ENCODE results near the gene ENTR1.
A peak's percentile ranks its signal among the peaks of the same experiment; 100 is the strongest.
"Not testable (repeated sequence)": the region's sequence is repeated elsewhere in the genome, so short reads cannot be mapped to it uniquely, and the experiment has no call there.

Gene ENTR1

DNA sequence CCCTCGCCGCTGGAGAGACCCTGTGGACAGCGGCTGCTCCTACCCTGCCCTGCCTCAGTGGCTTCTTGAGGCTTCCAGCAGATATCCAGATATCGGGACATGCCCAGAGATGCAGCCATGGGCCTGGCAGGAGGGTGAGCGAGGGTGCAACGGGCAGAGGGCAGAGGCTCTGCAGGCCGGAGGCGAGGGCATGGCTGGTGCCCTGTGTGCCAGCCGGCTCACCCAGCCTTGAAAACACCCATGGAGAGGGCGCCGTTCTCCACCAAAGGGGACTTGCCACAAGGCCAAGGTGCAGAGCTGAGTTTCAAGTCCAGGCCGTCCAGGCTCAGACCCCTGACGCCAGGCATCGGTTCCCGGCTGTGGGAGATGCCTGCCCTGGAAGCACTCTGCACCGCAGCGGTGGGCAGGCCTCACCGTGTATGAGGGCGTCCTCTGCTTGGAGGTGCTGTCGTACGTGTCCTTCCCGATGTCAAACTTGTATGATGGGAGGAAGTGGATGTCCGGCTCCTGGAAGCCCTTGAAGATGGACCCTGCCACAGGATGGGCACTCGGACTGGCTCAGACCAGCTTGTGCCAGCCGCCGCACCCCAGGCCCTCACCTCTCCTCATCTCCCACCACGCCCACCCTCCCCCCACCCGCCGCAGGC is 20.3 kb upstream of the ENTR1 start:
- Mint-ChIP-seq H3K4me3 (no peak overlapping the region), H3K27me3 (no peaks in the 10 kb centered on the region), H3K9me3 (no peaks in the 10 kb centered on the region), H3K27ac (no peak overlapping the region), H3K4me1 (peaks cover 2% of the 10 kb centered on the region)
- DNase-seq (no peak), ATAC-seq (no peak)

DNA sequence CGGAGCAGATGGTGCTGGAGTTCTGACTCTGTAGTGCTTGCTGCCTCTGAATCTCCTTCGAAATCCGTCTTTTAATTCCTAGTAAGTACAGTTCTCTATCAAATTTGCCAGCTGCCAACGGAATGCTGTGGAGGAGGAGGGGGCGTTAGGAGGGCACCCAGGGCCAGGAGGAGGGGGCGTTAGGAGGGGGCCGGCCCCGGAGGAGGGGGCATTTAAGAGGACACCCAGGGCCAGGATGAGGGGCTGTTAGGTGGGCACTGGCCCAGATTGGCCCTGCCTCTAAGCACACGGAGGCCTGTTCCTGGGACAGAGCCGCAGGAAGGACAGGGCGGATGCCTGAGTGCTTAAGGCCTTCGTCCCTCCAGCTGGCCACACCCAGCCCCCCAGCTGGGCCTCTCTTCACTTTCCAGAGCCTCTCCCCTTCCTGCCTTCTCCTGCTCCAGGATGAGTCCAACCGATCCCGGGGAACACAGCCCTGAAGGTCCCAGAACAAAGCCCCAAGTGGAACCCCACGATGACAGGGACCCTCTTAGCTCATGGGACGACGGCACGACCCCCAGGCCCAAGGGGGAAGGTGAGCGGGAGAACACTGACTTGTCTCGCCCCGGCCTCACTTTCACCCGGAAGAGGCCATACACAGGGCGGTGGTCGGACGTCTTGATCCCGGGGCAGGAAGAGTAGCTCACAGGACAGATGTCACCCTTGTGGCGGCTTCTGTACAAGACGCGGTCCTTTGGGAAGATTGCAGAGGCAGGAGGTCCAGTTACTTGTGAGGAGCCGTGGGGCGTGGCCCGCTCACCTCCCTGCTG is 19.5 kb upstream of the ENTR1 start:
- Mint-ChIP-seq H3K9me3 (no peaks in the 10 kb centered on the region), H3K4me3 (no peak overlapping the region), H3K27me3 (no peaks in the 10 kb centered on the region), H3K27ac (no peak overlapping the region), H3K4me1 (peaks cover 6% of the 10 kb centered on the region)
- ATAC-seq (no peak), DNase-seq (no peak)

DNA sequence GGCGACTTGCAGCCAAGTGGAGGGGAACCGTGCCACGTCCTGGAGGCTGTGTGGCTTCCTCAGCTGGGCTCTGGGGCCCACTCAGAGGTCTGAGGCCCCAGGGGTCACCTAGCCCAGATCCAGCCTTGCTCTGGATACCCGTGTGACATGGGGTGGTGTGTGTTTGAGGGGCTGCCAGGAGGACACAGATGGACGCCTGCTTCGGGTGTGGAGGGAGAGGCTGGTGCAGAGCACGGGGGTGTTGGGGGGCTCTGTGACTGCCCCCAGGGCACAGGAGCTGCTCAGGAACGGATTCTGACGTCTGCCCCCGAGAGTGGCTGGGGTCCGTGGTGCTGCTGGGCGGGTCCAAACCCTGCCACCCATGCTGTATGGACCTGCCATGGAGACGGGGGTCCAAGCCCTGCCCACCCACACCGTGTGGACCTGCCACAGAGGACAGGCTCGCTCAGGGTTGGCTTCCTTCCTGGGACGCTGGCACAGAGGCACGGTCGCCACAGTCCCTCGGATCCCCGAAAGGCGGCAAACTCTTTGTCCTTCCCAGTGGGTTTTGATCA is 18.7 kb upstream of the ENTR1 start:
- H3K4me1 Mint-ChIP-seq: peaks cover 6% of the 10 kb centered on the region
- no peak overlapping the region for H3K27ac Mint-ChIP-seq
- ATAC-seq (no peak), DNase-seq (no peak)
- H3K9me3 Mint-ChIP-seq: no peaks in the 10 kb centered on the region
- H3K4me3 Mint-ChIP-seq: no peak overlapping the region
- no peaks in the 10 kb centered on the region for H3K27me3 Mint-ChIP-seq

DNA sequence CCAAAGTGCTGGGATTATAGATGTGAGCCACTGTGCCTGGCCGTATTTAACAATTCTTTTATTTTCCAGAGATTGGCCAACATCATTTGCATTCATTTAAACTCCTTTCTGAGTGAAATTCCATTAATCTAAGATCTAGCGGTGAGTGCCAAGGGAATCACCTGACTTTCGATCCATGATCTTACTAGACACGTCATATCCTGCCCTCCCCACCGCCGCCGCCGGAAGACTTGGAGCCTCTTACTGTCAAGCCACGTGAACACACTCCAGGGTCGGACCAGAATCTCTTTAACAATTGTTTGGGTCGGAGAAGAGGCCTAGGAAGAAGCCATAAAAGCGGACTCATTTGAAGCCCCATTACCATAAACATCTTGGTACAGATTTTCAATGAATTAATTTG is 16.4 kb upstream of the ENTR1 start:
- Mint-ChIP-seq H3K27ac (no peak overlapping the region), H3K4me3 (no peak overlapping the region), H3K27me3 (no peaks in the 10 kb centered on the region), H3K9me3 (no peaks in the 10 kb centered on the region), H3K4me1 (peaks cover 6% of the 10 kb centered on the region)
- no peak for ATAC-seq
- no peak for DNase-seq

DNA sequence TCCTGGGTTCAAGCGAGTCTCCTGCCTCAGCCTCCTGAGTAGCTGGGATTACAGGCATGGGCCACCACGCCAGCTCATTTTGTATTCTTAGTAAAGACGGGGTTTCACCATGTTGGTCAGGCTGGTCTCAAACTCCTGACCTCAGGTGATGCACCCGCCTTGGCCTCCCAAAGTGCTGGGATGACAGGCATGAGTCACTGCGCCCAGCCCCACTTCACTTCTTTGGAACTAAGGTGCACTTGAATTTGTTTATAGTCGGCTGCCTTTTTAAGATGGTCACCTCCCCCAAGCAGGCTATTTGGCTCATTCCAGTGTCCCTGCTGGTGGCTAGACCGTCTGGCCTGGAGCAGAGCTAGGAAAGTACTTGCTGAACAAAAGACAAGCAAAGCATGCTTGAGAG is 15.0 kb upstream of the ENTR1 start:
- H3K27ac Mint-ChIP-seq: peak overlapping the region in 1 of 2 donors; percentile 56

DNA sequence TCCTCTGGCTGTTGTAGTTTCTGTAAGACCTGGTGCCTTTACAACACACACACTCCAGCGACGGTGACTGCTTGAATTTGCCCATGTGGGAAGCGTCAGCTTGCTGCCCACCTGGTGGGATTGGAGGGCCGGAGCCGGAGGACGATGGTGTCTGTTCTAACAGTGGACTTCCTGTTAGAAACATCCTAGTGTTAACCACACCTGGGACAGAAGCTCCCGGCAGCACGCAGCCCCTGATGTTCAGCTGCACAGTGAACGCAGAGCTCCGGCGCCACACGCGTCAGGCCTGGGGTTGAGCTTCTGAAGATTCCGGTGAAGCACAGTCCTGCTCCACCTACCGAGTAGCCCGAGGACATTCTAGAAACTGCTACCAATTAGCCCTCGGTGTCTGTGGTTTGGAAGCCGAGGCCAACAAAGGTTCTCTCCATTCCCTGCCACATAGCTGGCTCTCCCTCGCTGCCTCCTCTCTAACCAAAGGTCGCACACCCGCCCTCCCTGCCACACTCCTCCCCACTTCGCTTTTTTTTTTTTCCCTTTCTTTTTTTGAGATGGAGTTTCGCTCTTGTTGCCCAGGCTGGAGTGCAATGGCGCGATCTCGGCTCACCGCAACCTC is 14.4 kb upstream of the ENTR1 start:
- Mint-ChIP-seq H3K4me1 (peaks cover 6% of the 10 kb centered on the region), H3K9me3 (no peaks in the 10 kb centered on the region), H3K4me3 (no peak overlapping the region), H3K27ac (peak overlapping the region in 1 of 2 donors; percentile 56), H3K27me3 (no peaks in the 10 kb centered on the region)
- ATAC-seq (no peak), DNase-seq (no peak)

More for the DNA sequence above, 15.0 kb upstream of the ENTR1 start:
- not testable (repeated sequence) for H3K4me1 Mint-ChIP-seq, DNase-seq, H3K27me3 Mint-ChIP-seq, ATAC-seq, H3K4me3 Mint-ChIP-seq, H3K9me3 Mint-ChIP-seq

DNA sequence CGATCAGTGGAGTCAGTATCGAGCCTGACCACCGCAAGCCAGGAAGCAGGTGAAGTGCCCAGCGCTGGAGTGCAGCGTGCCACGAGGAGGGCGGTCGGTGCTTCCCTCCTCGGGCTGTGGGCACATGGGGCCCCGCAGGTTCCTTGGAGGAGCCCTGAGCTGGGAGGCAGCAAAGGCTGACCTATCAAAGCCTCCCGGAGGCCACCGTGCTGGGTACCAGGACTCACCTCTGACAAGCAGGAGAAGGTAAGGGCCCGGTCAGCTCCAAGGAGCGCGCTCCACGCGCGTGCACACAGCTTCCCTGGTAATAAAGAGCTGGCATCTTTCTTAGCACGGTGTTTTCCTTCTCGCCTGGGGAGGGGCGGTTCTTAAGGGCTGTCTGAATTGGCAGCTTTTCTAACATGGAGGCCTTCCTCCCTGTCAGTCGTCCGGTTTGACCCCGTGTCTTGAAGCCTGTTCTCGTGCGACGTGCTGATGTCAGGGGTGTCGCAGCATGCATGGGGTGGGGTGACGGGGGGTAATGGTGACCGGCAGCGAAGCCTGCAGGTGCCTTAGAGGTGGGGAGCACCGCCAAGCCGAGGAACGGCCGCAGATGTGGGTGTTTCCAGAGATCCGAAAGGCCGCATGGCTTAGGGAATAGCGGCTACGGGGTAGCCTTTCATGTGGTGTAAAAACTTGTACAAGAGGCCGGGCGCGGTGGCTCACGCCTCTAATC is 13.2 kb upstream of the ENTR1 start:
- no peak for DNase-seq
- Mint-ChIP-seq H3K9me3 (no peaks in the 10 kb centered on the region), H3K4me1 (peaks cover 6% of the 10 kb centered on the region), H3K27ac (peak overlapping the region in 1 of 2 donors; percentile 83), H3K4me3 (no peak overlapping the region), H3K27me3 (no peaks in the 10 kb centered on the region)
- ATAC-seq: no peak

DNA sequence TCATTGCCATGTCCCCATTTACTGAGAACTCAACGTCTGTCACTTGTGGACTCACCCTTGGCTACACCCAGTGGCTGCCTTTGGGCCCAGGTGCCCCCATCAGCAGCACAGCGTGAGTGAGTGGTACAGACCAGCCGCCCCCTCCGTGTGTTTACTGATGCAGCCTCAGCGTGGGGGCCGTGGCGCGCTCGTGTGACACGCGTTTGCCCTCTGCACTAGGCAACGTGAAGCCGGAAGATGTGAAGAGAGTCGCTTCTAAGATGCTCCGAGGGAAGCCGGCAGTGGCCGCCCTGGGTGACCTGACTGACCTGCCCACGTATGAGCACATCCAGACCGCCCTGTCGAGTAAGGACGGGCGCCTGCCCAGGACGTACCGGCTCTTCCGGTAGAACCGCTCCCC is 12.5 kb upstream of the ENTR1 start:
- Mint-ChIP-seq H3K4me3 (no peak overlapping the region), H3K27ac (no peak overlapping the region), H3K9me3 (no peaks in the 10 kb centered on the region), H3K27me3 (no peaks in the 10 kb centered on the region), H3K4me1 (peaks cover 6% of the 10 kb centered on the region)
- no peak for ATAC-seq
- DNase-seq: no peak

DNA sequence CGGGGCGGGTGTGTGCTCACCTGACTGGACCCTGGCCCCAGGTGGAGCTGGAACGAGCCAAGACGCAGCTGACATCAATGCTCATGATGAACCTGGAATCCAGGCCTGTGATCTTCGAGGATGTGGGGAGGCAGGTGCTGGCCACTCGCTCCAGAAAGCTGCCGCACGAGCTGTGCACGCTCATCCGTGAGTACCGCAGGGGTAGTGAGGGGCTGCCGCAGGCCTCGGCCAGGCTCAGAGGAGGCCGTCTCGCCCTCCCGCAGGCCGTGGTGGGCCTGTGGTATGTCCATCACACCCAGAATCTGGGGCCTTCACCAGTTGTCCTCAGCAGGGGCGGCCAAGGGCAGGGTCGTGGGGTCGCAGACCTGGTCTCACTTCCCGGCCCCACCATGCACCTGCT is 11.4 kb upstream of the ENTR1 start:
- Mint-ChIP-seq H3K27me3 (no peaks in the 10 kb centered on the region), H3K9me3 (no peaks in the 10 kb centered on the region), H3K4me3 (no peak overlapping the region), H3K4me1 (peaks cover 6% of the 10 kb centered on the region), H3K27ac (no peak overlapping the region)
- no peak for ATAC-seq
- DNase-seq: no peak

DNA sequence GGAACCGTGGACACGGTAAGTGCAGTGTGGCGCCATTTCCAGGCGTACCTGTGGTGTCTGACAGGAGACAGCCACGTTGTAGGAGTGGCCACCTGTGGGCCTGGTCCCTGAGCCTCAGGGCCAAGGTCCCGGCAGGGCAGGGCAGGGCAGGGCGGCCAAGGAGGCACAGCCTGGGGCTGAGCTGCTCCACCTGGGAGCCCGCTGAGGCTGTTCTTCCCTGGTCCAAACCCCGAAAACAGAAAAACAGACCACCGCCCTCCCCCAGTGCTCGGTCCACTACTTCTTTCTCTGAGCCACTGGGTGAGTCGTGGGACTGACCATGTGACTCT is 8.6 kb upstream of the ENTR1 start:
- ATAC-seq: no peak

DNA sequence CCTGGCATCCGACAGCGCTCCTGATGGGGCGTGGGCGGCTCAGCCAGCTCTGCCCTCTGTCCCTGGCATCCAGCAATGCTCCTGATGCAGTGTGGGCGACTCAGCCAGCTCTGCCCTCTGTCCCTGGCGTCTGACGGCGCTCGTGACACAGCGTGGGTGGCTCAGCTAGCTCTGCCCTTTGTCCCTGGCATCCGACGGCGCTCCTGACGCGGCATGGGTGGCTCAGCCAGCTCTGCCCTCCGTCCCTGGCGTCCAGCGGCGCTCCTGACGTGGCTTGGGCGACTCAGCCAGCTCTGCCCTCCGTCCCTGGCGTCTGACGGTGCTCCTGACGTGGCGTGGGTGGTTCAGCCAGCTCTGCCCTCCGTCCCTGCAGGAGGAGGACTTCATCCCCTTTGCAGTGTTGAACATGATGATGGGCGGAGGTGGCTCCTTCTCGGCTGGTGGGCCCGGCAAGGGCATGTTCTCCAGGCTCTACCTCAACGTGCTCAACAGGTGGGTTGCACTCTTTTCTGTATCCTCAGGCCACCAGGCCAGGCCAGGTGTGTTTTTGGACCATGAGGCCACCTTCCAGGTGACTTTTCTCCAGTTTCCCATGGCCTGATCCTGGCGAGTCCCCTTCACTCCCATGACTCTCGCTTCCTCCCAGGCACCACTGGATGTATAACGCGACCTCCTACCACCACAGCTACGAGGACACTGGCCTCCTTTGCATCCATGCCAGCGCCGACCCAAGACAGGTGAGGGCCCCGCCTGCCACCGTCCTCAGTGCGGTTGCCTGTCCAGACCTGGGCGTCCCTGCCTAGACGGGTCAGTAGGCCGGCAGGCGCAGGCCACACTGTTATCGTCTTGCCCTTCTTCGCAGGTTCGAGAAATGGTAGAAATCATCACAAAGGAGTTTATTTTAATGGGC is 8.0 kb upstream of the ENTR1 start:
- H3K27ac Mint-ChIP-seq: no peak overlapping the region
- H3K4me3 Mint-ChIP-seq: no peak overlapping the region

More for the DNA sequence above, 8.6 kb upstream of the ENTR1 start:
- H3K4me3 Mint-ChIP-seq: no peak overlapping the region
- no peaks in the 10 kb centered on the region for H3K4me1 Mint-ChIP-seq
- H3K9me3 Mint-ChIP-seq: no peaks in the 10 kb centered on the region
- no peak overlapping the region for H3K27ac Mint-ChIP-seq
- no peak for DNase-seq
- no peaks in the 10 kb centered on the region for H3K27me3 Mint-ChIP-seq

DNA sequence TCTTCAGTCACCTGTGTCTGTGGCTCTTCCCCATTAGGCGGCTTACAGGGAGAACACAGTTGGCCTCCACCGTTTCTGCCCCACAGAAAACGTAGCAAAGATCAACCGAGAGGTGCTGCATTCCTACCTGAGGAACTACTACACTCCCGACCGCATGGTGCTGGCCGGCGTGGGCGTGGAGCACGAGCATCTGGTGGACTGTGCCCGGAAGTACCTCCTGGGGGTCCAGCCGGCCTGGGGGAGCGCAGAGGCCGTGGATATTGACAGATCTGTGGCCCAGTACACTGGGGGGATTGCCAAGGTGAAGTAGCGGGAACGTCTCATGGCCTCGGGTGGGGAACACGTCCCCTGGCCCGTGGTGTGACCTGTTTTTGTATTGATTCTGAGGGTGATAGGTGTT is 6.5 kb upstream of the ENTR1 start:
- Mint-ChIP-seq H3K9me3 (no peaks in the 10 kb centered on the region), H3K4me3 (no peak overlapping the region), H3K27me3 (no peaks in the 10 kb centered on the region), H3K4me1 (peaks cover 8% of the 10 kb centered on the region), H3K27ac (peak overlapping the region; percentile 12 to 41)
- DNase-seq (no peak), ATAC-seq (no peak)

More for the DNA sequence above, 8.0 kb upstream of the ENTR1 start:
- DNase-seq: no peak
- no peaks in the 10 kb centered on the region for H3K9me3 Mint-ChIP-seq
- no peak for ATAC-seq
- no peaks in the 10 kb centered on the region for H3K27me3 Mint-ChIP-seq
- no peaks in the 10 kb centered on the region for H3K4me1 Mint-ChIP-seq

DNA sequence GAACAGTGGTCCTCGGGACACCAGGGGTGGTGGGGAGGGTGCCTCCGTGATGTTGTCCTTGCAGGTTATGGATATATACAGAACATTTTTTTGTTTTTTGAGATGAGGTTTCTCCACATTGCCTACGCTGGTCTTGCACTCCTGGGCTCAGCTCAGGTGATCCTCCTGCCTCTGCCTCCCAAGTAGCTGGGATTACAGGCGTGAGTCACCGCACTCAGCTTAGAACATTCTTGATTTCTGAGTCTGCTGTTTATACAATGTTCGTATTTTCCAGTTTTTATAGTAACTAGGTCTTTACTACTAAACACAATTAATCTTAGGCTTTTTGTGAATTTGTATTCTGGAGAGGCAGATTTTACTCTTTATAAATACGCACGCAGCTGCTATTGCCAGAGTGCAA is 6.0 kb upstream of the ENTR1 start:
- Mint-ChIP-seq H3K9me3 (no peaks in the 10 kb centered on the region), H3K27ac (peak overlapping the region in 1 of 2 donors; percentile 12), H3K27me3 (no peaks in the 10 kb centered on the region), H3K4me1 (peaks cover 13% of the 10 kb centered on the region), H3K4me3 (no peak overlapping the region)
- DNase-seq: no peak
- ATAC-seq: no peak

DNA sequence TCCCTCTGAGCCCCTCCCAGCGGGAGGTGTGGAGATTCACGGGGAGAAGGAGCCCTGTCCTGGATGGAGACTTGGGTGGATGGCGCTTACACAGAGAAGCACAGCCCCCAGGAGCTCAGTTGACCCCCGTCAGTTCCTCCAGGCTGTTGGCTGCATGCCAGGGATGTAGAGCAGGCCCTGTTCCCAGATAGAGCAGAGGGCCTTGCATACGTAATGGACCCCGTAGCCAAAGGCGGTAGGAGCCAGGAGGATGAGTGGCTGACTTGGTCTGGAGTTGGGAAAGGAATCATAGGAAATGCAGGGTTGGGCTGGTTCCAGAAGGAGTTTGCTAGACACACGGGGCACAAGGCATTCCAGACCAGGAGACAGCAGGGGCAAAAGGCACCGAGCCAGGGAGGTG is 2.5 kb upstream of the ENTR1 start:
- DNase-seq: no peak
- no peak overlapping the region for H3K27ac Mint-ChIP-seq
- no peak overlapping the region for H3K4me3 Mint-ChIP-seq

DNA sequence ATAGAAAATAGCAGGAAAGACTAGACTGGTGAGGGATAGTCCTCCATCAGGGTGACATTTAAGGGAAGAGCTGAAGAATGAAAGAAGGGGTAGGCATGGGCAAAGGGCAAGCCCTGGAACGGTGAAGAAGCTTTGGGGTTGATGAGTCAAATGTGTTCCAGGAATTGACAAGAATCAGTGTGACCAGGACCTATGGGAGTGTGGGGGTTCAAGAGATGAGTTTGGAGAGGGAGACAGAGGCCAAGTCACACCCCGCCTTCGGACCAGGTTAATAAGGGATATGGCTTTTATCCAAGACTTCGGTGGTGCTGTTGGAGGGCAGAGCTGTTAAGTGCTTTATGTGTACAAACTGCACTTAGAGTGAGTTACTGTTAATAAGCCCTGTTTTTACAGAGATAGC is 964 bp upstream of the ENTR1 start:
- DNase-seq (no peak), ATAC-seq (no peak)
- H3K4me3 Mint-ChIP-seq: peak overlapping the region; percentile 88 to 92
- peak overlapping the region; percentile 87 to 97 for H3K27ac Mint-ChIP-seq
- no peaks in the 10 kb centered on the region for H3K9me3 Mint-ChIP-seq
- H3K4me1 Mint-ChIP-seq: peaks cover 54% of the 10 kb centered on the region
- no peaks in the 10 kb centered on the region for H3K27me3 Mint-ChIP-seq

More for the DNA sequence above, 2.5 kb upstream of the ENTR1 start:
- ATAC-seq: no peak
- Mint-ChIP-seq H3K27me3 (no peaks in the 10 kb centered on the region), H3K4me1 (peaks cover 41% of the 10 kb centered on the region), H3K9me3 (no peaks in the 10 kb centered on the region)
